ENCODE measurements around the gene TWIST1.

GRCh38 chr7:19069842-19070241 is 47.6 kb downstream of the TWIST1 start:
- TF ChIP-seq CTCF (conservative IDR thresholded peaks at IDR 0.05; ENCODE audit: low read length): no peak
- no peak for TF ChIP-seq EZH2phosphoT487 (IDR thresholded peaks at IDR 0.05; ENCODE audit: borderline replicate concordance, low read depth, low read length)

All from OCI-LY7 (cell line).